OCI-LY7 (cell line): ENCODE data around the gene ATG9B. TPM values are rescaled to one million over a fixed set of nuclear protein-coding genes. Genes with fewer than 3 reads are reported as not detected.

Experiments used
- BruUV-seq: library from RNA; stranded (reverse); fragments of 400-500 nt; replicated peaks from 2 replicates; lab custom pipeline; 2021; lab: Mats Ljungman, UMichigan
- CTCF ChIA-PET: fragments of 300-600 bp; sonication (Branson Sonifier 250); formaldehyde crosslinking; loops from one replicate; lab custom pipeline; 2022; ENCODE audit warnings: antibody characterized with exemption; ENCODE audit not compliant: unreplicated experiment; lab: Charles Lee
- POLR2A ChIA-PET: fragments of 300-600 bp; sonication (Branson Sonifier 250); formaldehyde crosslinking; loops from one replicate; lab custom pipeline; 2022; ENCODE audit warnings: antibody characterized with exemption; lab: Charles Lee
- DNase-seq: peaks from one replicate; pipeline ENCODE4 v3.0.0-alpha.2; 2015; ENCODE audit warnings: low spot score
- H2AFZ ChIP-seq: fragments of 200-600 bp; sonication (generic), shearing (Covaris generic); 2 replicates; pipeline ENCODE4 v1.6.1; 2014; ENCODE audit warnings: mild to moderate bottlenecking, antibody characterized with exemption, low read length, moderate library complexity
- H3K27ac ChIP-seq: fragments of 200-600 bp; sonication (generic); 2 replicates; pipeline ENCODE4 v1.5.1; 2014; ENCODE audit warnings: mixed run types, low read depth, mild to moderate bottlenecking, moderate library complexity, low read length, inconsistent platforms; ENCODE audit not compliant: poor library complexity, severe bottlenecking
- H3K36me3 ChIP-seq: fragments of 200-600 bp; sonication (generic); 2 replicates; pipeline ENCODE4 v1.6.1; 2014; ENCODE audit warnings: mild to moderate bottlenecking, antibody characterized with exemption, low read length, moderate library complexity, mixed read lengths; ENCODE audit not compliant: insufficient read depth
- H3K4me1 ChIP-seq: fragments of 200-600 bp; sonication (generic); 2 replicates; pipeline ENCODE4 v1.5.1; 2014; ENCODE audit warnings: mild to moderate bottlenecking, low read length; ENCODE audit not compliant: insufficient read depth, poor library complexity, severe bottlenecking
- H3K4me2 ChIP-seq: fragments of 200-600 bp; sonication (generic); 2 replicates; pipeline ENCODE4 v1.6.1; 2014; ENCODE audit warnings: mild to moderate bottlenecking, low read length
- H3K4me3 ChIP-seq: fragments of 200-600 bp; sonication (generic); 2 replicates; pipeline ENCODE4 v1.5.1; 2014; ENCODE audit warnings: mild to moderate bottlenecking, low read depth, low read length; ENCODE audit not compliant: poor library complexity, severe bottlenecking
- H3K79me2 ChIP-seq: fragments of 200-600 bp; sonication (generic); 2 replicates; pipeline ENCODE4 v1.6.1; 2016; ENCODE audit warnings: low read depth, mild to moderate bottlenecking, low read length, moderate library complexity, mixed read lengths; ENCODE audit not compliant: insufficient read depth
- H3K9me2 ChIP-seq: fragments of 200-600 bp; sonication (generic); 2 replicates; pipeline ENCODE4 v1.6.1; 2016; ENCODE audit warnings: mild to moderate bottlenecking, low read length, mixed read lengths; ENCODE audit not compliant: insufficient read depth
- H3K9me3 ChIP-seq: fragments of 200-600 bp; sonication (generic); 2 replicates; pipeline ENCODE4 v1.6.1; 2014; ENCODE audit warnings: mild to moderate bottlenecking, mixed run types, low read length, mixed read lengths
- H4K20me1 ChIP-seq: fragments of 200-600 bp; sonication (generic); 2 replicates; pipeline ENCODE4 v1.6.1; 2014; ENCODE audit warnings: mild to moderate bottlenecking, antibody characterized with exemption, low read length, moderate library complexity, mixed read lengths; ENCODE audit not compliant: insufficient read depth
- EZH2phosphoT487 ChIP-seq: fragments of 200-600 bp; sonication (generic); IDR thresholded peaks from 2 replicates; pipeline ENCODE4 v1.6.1; 2018; ENCODE audit warnings: low read depth, borderline replicate concordance, mild to moderate bottlenecking, mixed run types, antibody characterized with exemption, low read length, moderate library complexity, mixed read lengths
- intact Hi-C: fragments of 100-400 bp; cut with micrococcal nuclease; formaldehyde crosslinking; loops from one replicate; pipeline ENCODE4 v1.10.0; 2022; ENCODE audit not compliant: unreplicated experiment
- total RNA-seq, 2 experiments: library from RNA; depleted of rRNA in 1 of 2; stranded (reverse); fragments of >200 nt in 1 of 2; shearing (Covaris generic) in 1 of 2; gene quantifications; 2 replicates each; pipeline ENCODE4 v1.2.3, GENCODE V29; 2014 to 2022
- TF ChIP-seq, protein P1 (sequence below): fragments of 200-600 bp; sonication (generic); conservative IDR thresholded peaks from 2 replicates; pipeline ENCODE4 v1.5.1; 2014; ENCODE audit warnings: mild to moderate bottlenecking, antibody characterized with exemption, low read length, moderate library complexity, mixed read lengths

ATG9B gene
- total RNA-seq, 2 experiments from 2014 or later: 0.97 to 1.1 TPM

- H3K27ac ChIP-seq: no peak overlapping the region
- no peaks in the 10 kb centered on the region for H3K9me3 ChIP-seq
- no peak for DNase-seq
- no peaks in the 10 kb centered on the region for H3K9me2 ChIP-seq
- H4K20me1 ChIP-seq: no peaks in the 10 kb centered on the region
- H3K4me2 ChIP-seq: no peak overlapping the region
- no peak overlapping the region for H2AFZ ChIP-seq
- POLR2A ChIA-PET: no interaction called here
- H3K79me2 ChIP-seq: no peaks in the 10 kb centered on the region
- intact Hi-C loops: loop anchor here (5.0 kb wide), 1 partner anchor 96 kb away; no protein-coding TSS in a partner anchor
- peaks cover 10% of the 10 kb centered on the region for H3K4me1 ChIP-seq
- BruUV-seq: no TSS peak
- H3K36me3 ChIP-seq: no peaks in the 10 kb centered on the region
- H3K4me3 ChIP-seq: no peak overlapping the region
- CTCF ChIA-PET: interaction anchor here (0.5 to 1.0 kb wide), 2 partner anchors 10 to 124 kb away, joined by 3 to 7 read pairs; no protein-coding TSS in a partner anchor
- TF ChIP-seq EZH2phosphoT487: no peak
- TF ChIP-seq, protein P1, sequence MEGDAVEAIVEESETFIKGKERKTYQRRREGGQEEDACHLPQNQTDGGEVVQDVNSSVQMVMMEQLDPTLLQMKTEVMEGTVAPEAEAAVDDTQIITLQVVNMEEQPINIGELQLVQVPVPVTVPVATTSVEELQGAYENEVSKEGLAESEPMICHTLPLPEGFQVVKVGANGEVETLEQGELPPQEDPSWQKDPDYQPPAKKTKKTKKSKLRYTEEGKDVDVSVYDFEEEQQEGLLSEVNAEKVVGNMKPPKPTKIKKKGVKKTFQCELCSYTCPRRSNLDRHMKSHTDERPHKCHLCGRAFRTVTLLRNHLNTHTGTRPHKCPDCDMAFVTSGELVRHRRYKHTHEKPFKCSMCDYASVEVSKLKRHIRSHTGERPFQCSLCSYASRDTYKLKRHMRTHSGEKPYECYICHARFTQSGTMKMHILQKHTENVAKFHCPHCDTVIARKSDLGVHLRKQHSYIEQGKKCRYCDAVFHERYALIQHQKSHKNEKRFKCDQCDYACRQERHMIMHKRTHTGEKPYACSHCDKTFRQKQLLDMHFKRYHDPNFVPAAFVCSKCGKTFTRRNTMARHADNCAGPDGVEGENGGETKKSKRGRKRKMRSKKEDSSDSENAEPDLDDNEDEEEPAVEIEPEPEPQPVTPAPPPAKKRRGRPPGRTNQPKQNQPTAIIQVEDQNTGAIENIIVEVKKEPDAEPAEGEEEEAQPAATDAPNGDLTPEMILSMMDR: no peak
These were observed 7.8 kb downstream of the ATG9B start for GRCh38 chr7:151016505-151016904.

GRCh38 chr7:151015967-151016366 lies 8.3 kb downstream of the ATG9B start:
- Histone ChIP-seq H2AFZ (no peak overlapping the region), H3K4me3 (no peak overlapping the region), H3K27ac (no peak overlapping the region), H3K4me1 (peaks cover 10% of the 10 kb centered on the region), H3K36me3 (no peaks in the 10 kb centered on the region), H3K9me2 (no peaks in the 10 kb centered on the region), H3K4me2 (no peak overlapping the region), H3K9me3 (no peaks in the 10 kb centered on the region), H3K79me2 (no peaks in the 10 kb centered on the region), H4K20me1 (no peaks in the 10 kb centered on the region)
- ChIA-PET CTCF (interaction anchor here (1.0 kb wide), 1 partner anchor 10 kb away, joined by 7 read pairs; no protein-coding TSS in a partner anchor), POLR2A (no interaction called here)
- no TSS peak for BruUV-seq
- DNase-seq: no peak
- intact Hi-C loops: loop anchor here (5.0 kb wide), 1 partner anchor 96 kb away; no protein-coding TSS in a partner anchor
- TF ChIP-seq, protein P1: no peak
- no peak for TF ChIP-seq EZH2phosphoT487

DNA sequence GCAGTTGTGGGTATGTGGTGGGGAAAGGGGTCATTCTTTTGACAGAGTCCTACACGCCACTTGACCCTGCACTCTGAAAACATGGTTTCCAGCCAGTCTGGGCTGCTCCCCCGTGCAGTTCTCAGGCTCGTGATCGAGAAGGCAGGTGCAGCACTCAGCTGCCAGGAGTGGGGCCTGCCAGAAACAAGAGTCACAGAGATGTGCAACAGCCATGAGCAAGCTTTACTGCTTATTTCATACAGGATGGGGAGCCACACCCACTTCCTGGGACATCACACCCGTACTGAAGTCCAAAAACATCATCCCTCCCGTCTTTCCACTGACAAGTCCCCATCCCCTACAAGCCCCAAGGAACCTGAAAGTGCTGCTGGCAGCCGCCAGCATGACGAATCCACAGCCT lies 9.3 kb downstream of the ATG9B start:
- CTCF ChIA-PET: no interaction called here

More for the DNA sequence above, 9.3 kb downstream of the ATG9B start:
- intact Hi-C loops: loop anchor here (5.0 kb wide), 1 partner anchor 97 kb away; no protein-coding TSS in a partner anchor
- Histone ChIP-seq H3K4me3 (no peak overlapping the region), H3K27ac (no peak overlapping the region), H3K4me2 (no peak overlapping the region), H3K79me2 (no peaks in the 10 kb centered on the region), H3K36me3 (no peaks in the 10 kb centered on the region), H2AFZ (no peak overlapping the region), H3K9me3 (no peaks in the 10 kb centered on the region), H4K20me1 (no peaks in the 10 kb centered on the region), H3K4me1 (peaks cover 10% of the 10 kb centered on the region), H3K9me2 (no peaks in the 10 kb centered on the region)
- no peak for TF ChIP-seq EZH2phosphoT487
- TF ChIP-seq, protein P1: no peak
- BruUV-seq: no TSS peak
- peak; percentile 35 for DNase-seq
- POLR2A ChIA-PET: no interaction called here
